ENCODE results near the gene HDDC3. TPM values are rescaled to one million over a fixed set of nuclear protein-coding genes. Genes with fewer than 3 reads are reported as not detected.
A peak's percentile ranks its signal among the peaks of the same experiment; 100 is the strongest.

HDDC3 gene
- total RNA-seq, 2 experiments from 2014 or later: 28.1 to 29.2 TPM

DNA sequence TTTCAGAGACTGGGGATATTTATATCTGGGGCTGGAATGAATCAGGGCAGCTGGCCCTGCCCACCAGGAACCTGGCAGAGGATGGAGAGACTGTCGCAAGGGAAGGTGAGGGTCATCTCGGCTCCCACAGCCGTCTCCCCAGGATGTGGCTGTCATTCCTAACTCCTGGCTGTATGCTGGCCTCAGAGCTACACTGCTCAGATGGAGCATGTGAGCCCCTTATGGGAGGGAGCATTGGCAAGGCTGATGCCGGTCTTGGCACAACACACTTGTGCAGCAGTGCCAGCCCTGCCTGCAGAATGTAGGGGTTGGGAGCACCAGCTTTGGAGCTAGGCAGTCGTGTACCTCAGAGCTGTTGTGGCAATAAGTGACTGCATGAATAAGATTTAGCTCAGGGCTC, 27.5 kb upstream of the HDDC3 start:
- H3K36me3 Mint-ChIP-seq: peaks cover 28% of the 10 kb centered on the region

DNA sequence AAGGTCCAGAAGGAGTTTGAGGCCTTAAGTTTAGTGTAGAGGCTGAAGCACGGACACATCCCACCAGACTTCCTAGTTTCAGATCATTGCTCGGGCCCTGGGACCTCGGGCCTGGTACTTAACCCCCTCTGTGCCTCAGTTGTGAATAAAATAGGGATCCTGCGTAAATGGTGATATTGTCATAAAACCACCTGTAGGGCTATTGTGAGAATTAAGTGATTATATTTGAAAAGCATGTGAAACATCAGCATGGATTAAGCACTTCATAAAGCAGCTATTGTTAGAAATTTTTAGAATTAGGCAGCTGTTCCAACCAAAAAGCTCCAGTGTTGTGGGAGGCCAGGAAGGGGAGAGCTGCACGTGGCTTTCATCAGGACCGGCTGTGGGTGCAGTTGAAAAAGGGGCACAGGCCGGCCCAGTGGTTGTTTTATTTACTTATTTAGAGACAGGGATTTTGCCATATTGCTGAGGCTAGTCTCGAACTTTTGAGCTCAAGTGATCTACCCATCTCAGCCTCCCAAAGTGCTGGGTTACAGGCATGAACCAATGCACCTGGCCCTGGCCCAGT, 26.8 kb upstream of the HDDC3 start:
- H3K9me3 Mint-ChIP-seq: no peaks in the 10 kb centered on the region
- H3K4me3 Mint-ChIP-seq: no peak overlapping the region
- peaks cover 26% of the 10 kb centered on the region for H3K36me3 Mint-ChIP-seq
- H3K27ac Mint-ChIP-seq: no peak overlapping the region
- ATAC-seq (ENCODE audit: low read depth) (no peak), DNase-seq (no peak)
- peaks cover 19% of the 10 kb centered on the region for H3K4me1 Mint-ChIP-seq
- H3K27me3 Mint-ChIP-seq: no peaks in the 10 kb centered on the region
- POLR2A ChIA-PET: interaction anchor here (0.7 to 1.1 kb wide), 3 partner anchors 10 to 87 kb away, joined by 3 to 5 read pairs (median 5); no protein-coding TSS in a partner anchor

More for the DNA sequence above, 27.5 kb upstream of the HDDC3 start:
- no peak overlapping the region for H3K27ac Mint-ChIP-seq
- peaks cover 18% of the 10 kb centered on the region for H3K4me1 Mint-ChIP-seq
- H3K27me3 Mint-ChIP-seq: no peaks in the 10 kb centered on the region
- no peak overlapping the region for H3K4me3 Mint-ChIP-seq
- POLR2A ChIA-PET: interaction anchor here (0.8 to 1.0 kb wide), 3 partner anchors 10 to 25 kb away, joined by 3 to 4 read pairs (median 3); partner anchors contain the start of gene UNC45A
- ATAC-seq (ENCODE audit: low read depth) (no peak), DNase-seq (no peak)
- no peaks in the 10 kb centered on the region for H3K9me3 Mint-ChIP-seq

DNA sequence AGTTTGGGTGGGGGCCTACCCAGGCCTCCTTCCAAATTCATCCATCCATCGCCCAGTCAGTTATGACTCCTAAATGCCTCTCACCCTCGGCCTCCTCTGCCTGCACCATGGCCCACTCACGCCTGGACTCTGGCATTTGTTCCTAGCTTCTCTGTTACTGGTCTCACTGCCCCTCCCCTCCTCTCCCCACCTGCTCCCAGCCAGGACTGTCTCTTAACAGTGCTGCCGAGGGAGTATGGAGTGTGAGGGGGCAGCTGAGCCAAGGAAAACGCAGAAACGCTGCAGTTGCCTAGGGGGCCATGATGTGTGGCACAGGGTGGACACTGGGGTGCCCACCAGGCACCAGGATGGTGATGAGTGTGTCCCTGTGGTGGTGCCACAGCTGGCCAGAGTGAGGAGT, 25.4 kb upstream of the HDDC3 start:
- peak overlapping the region; percentile 39 for H3K27ac Mint-ChIP-seq
- H3K36me3 Mint-ChIP-seq: peaks cover 17% of the 10 kb centered on the region
- H3K27me3 Mint-ChIP-seq: no peaks in the 10 kb centered on the region

DNA sequence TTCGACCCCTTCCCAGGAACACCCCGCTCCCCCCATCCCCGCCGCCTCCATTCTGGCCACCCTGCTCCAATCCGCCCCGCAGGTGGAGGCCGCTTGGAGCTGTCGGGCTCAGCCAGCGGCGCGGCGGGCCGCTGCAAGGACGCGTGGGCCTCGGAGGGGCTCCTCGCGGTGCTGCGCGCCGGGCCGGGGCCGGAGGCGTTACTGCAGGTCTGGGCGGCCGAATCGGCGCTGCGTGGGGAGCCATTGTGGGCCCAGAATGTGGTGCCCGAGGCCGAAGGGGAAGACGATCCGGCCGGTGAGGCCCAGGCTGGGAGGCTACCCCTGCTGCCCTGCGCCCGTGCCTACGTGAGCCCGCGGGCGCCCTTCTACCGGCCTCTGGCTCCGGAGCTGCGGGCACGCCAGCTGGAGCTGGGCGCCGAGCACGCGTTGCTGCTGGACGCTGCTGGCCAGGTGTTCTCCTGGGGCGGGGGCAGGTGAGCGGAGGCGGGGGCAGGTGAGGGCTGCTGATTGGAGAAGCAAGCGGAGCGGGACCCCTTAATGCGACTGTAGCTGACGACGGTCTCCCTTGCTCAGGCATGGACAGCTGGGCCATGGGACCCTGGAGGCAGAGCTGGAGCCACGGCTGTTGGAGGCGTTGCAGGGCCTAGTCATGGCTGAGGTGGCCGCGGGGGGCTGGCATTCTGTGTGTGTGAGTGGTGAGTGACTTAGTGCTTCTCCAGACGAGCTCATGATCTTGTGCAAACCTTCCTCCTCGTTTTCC, 24.9 kb upstream of the HDDC3 start:
- Mint-ChIP-seq H3K9me3 (no peaks in the 10 kb centered on the region), H3K4me1 (peaks cover 16% of the 10 kb centered on the region), H3K27me3 (no peaks in the 10 kb centered on the region), H3K4me3 (peak overlapping the region; percentile 86), H3K36me3 (peaks cover 18% of the 10 kb centered on the region), H3K27ac (peak overlapping the region; percentile 39)
- ATAC-seq (ENCODE audit: low read depth) (no peak), DNase-seq (no peak)
- POLR2A ChIA-PET: interaction anchor here (0.9 to 4.9 kb wide), 8 partner anchors 11 to 80 kb away, joined by 3 to 55 read pairs (median 3); partner anchors contain the start of genes HDDC3 and PRC1

More for the DNA sequence above, 25.4 kb upstream of the HDDC3 start:
- peaks cover 19% of the 10 kb centered on the region for H3K4me1 Mint-ChIP-seq
- POLR2A ChIA-PET: interaction anchor here (1.0 to 1.6 kb wide), 3 partner anchors 9 to 37 kb away, joined by 3 to 5 read pairs (median 3); partner anchors contain the start of gene PRC1
- H3K4me3 Mint-ChIP-seq: peak overlapping the region; percentile 65
- ATAC-seq (ENCODE audit: low read depth): no peak
- H3K9me3 Mint-ChIP-seq: no peaks in the 10 kb centered on the region
- no peak for DNase-seq

DNA sequence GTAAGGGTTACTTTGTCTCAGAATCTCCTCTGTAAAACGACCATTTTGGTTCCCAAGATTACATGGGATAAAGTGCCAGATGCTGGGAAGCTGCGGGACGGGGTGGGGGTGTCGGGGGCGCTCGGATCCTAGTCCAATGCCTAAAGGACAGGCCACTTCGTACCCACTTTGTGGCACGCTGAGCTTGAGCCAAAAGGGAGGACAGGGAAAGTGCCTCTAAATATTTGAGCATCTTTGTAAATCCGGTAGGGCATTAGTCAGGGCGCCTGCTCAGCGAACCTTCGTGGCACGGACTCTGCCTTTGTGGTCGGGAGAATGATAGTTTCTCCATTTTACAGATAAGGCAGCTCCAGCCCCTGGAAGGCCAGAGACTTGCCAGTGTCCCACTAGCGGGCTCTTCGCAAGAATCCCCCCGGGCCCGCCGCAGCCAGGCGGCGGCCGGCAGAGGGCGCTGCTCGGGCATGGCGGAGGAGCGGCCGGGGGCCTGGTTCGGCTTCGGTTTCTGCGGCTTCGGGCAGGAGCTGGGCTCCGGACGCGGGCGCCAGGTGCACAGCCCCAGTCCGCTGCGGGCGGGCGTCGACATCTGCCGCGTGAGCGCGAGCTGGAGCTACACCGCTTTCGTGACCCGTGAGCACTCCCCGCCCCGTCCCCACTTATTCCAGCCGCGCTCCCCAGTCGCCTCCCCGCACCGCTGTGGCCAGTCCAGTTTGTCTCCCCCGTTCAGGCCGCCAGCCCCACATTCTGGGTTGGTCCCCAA, 24.1 kb upstream of the HDDC3 start:
- peaks cover 12% of the 10 kb centered on the region for H3K4me1 Mint-ChIP-seq
- DNase-seq: peak; percentile 83
- no peak for ATAC-seq (ENCODE audit: low read depth)
- H3K9me3 Mint-ChIP-seq: no peaks in the 10 kb centered on the region
- H3K27ac Mint-ChIP-seq: peak overlapping the region; percentile 94
- peaks cover 20% of the 10 kb centered on the region for H3K36me3 Mint-ChIP-seq
- no peaks in the 10 kb centered on the region for H3K27me3 Mint-ChIP-seq
- POLR2A ChIA-PET: interaction anchor here (0.6 to 4.9 kb wide), 10 partner anchors 10 to 1588 kb away, joined by 3 to 55 read pairs (median 3); partner anchors contain the start of genes HDDC3 and PRC1
- H3K4me3 Mint-ChIP-seq: peak overlapping the region; percentile 86

DNA sequence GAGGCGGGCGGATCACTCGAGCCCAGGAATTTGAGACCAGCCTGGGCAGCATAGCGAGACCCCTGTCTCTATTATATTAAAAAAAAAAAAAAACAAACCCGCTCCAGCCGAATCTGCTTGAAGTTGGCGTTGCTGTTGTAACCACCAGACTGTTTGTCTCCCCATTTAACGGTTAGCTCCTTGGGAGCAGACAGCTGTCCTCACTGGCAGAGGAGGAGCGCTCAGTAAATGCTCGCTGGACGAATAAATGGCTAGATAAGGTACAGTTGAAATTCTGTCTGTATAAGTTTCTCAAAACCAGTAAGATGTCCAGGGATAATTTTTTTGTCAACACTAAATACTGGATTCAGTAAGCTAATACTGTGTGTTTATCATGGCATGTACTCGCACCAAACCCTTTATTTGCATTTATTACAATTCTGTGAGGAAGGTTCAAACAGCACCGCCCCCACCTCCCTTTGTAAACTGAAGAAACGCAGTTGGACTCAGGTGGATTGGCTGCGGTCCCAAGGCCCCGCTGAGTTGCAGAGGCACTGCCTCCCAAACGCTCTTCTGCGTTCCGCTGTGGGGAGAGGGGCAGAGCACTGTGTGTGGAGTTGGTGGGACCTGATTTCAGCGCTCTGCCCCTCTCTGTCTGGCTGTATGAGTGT, 23.4 kb upstream of the HDDC3 start:
- POLR2A ChIA-PET: interaction anchor here (0.6 to 4.9 kb wide), 6 partner anchors 16 to 1588 kb away, joined by 3 to 55 read pairs (median 4); partner anchors contain the start of genes HDDC3 and UNC45A
- ATAC-seq (ENCODE audit: low read depth): no peak
- H3K27me3 Mint-ChIP-seq: no peaks in the 10 kb centered on the region

DNA sequence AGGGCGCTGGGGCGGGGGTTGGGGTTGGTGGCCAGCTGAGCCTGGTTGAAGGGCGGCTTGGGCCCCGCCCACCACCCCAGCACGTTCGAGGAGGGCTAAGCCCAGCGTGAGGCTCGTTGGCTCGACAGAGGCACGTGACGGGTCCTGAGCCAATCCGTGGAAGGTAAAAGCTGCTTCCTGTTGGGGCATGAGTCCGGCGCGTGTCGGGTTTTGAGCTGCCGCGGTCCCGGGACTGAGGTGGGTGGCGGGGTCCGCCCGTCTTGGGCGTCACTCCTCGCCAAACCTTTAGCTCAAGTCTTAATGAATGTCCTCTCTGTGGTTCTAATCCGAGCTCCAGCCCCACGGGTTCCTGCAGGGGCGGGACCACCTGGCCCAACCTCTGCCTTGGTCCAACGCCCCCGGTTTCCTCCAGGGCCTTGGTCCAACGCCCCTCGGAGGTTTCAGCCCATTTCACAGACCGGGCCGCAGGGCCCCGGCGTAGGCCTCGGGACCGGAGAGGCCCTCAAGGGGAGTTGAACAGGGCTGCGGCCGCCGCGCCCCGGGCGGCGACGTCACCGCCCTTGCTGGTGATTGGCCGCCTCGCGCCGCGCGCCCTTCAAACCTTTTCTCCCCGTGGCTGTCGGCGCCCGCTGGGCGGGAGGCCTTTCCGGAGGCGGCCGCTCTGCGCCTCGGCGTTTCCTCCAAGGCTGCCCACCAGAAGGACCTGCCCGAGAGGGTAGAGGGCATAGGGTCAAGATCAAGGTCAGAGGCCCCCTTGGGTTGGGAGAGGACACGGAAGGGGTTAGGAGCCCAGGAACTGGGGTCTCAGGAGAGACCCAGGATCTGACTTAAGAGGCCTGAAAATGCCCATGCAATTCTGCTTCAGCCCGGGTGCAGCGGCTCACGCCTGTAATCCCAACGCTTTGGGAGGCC, 22.6 kb upstream of the HDDC3 start, which contains the start of gene RCCD1:
Gene RCCD1, plus strand, starts transcription at position 173 of the 912 bp plus-strand sequence. CDS start 1,851 bp downstream, outside the sequence.
- DNase-seq (peak; percentile 88), ATAC-seq (ENCODE audit: low read depth) (peak; percentile 94)
- Mint-ChIP-seq H3K36me3 (peaks cover 19% of the 10 kb centered on the region), H3K9me3 (no peaks in the 10 kb centered on the region), H3K4me3 (peak within 1 kb of the TSS; percentile 86), H3K27ac (peak within 1 kb of the TSS; percentile 94), H3K27me3 (no peaks in the 10 kb centered on the region), H3K4me1 (peaks cover 12% of the 10 kb centered on the region)
- POLR2A ChIA-PET: interaction anchor here (0.7 to 4.9 kb wide), 15 partner anchors 8 to 238 kb away, joined by 3 to 55 read pairs (median 5); partner anchors contain the start of genes BLM, HDDC3, MAN2A2 and PRC1

More for the DNA sequence above, 23.4 kb upstream of the HDDC3 start:
- H3K36me3 Mint-ChIP-seq: peaks cover 19% of the 10 kb centered on the region
- H3K4me1 Mint-ChIP-seq: peaks cover 12% of the 10 kb centered on the region
- no peaks in the 10 kb centered on the region for H3K9me3 Mint-ChIP-seq
- no peak for DNase-seq
- peak overlapping the region; percentile 94 for H3K27ac Mint-ChIP-seq
- H3K4me3 Mint-ChIP-seq: peak overlapping the region; percentile 86

DNA sequence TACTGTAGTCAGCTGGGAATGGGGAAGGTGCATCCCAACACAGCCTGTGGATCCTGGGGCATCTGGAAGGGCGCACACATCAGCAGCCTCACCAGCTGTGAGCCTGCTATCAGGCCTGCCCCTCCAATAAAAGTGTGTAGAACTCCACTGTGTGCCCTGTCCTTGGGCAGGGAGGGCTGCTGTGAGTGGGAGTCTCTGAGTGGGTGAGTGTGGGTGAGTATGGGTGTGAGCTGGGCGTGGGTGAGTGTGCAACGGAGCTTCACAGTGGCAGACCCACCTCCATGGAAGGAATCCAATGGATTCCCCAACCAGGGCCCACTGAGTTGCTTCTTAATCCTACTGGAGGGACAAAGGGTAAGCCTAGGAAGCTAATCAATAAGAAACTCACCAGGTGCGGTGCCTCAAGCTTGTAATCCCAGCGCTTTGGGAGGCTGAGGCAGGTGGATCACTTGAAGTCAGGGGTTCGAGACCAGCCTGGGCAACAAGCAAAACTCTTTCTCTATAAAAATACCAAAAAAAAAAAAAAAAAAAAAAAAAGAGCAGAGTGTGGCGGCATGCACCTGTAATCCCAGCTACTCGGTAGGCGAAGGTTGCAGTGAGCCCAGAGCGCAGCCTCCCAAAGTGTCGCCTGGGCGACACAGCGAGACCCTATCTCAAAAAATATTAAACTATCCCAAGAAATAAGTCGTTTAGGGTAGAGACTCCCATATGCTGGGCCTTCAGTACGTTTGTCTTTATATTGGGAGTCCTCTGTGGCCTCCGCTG, 21.8 kb upstream of the HDDC3 start:
- H3K27ac Mint-ChIP-seq: peak overlapping the region; percentile 94
- POLR2A ChIA-PET: interaction anchor here (0.6 to 4.9 kb wide), 16 partner anchors 11 to 561 kb away, joined by 3 to 55 read pairs (median 5); partner anchors contain the start of genes BLM, HDDC3, MAN2A2 and PRC1
- ATAC-seq (ENCODE audit: low read depth) (no peak), DNase-seq (no peak)
- peaks cover 19% of the 10 kb centered on the region for H3K36me3 Mint-ChIP-seq
- peaks cover 12% of the 10 kb centered on the region for H3K4me1 Mint-ChIP-seq
- H3K4me3 Mint-ChIP-seq: peak overlapping the region; percentile 86
- no peaks in the 10 kb centered on the region for H3K9me3 Mint-ChIP-seq
- no peaks in the 10 kb centered on the region for H3K27me3 Mint-ChIP-seq

DNA sequence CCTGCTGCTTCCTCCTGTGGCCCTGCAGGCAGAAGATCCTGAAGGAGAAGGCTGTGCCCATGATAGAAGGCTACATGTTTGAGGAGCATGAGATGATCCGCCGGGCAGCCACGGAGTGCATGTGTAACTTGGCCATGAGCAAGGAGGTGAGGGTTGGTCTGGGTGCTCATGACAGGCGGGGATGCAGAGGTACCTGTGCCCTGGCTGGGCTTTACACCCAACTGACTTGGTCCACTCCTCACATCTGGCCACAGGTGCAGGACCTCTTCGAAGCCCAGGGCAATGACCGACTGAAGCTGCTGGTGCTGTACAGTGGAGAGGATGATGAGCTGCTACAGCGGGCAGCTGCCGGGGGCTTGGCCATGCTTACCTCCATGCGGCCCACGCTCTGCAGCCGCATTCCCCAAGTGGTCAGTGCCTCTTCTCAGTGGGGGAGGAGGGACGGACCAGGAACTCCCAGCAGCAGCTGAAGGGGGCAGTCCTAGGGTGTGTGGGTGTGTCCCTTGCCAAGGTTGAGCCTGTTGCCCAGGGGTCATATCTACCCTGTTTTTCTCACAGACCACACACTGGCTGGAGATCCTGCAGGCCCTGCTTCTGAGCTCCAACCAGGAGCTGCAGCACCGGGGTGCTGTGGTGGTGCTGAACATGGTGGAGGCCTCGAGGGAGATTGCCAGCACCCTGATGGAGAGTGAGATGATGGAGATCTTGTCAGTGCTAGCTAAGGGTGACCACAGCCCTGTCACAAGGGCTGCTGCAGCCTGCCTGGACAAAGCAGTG, 20.7 kb upstream of the HDDC3 start:
- no peaks in the 10 kb centered on the region for H3K27me3 Mint-ChIP-seq
- DNase-seq (no peak), ATAC-seq (ENCODE audit: low read depth) (no peak)
- POLR2A ChIA-PET: interaction anchor here (2.0 to 4.9 kb wide), 3 partner anchors 18 to 68 kb away, joined by 10 to 55 read pairs (median 40); partner anchors contain the start of genes HDDC3, UNC45A and VPS33B
- H3K9me3 Mint-ChIP-seq: no peaks in the 10 kb centered on the region
- peaks cover 12% of the 10 kb centered on the region for H3K4me1 Mint-ChIP-seq
- H3K36me3 Mint-ChIP-seq: peaks cover 23% of the 10 kb centered on the region
- no peak overlapping the region for H3K4me3 Mint-ChIP-seq
- H3K27ac Mint-ChIP-seq: peak overlapping the region; percentile 42

DNA sequence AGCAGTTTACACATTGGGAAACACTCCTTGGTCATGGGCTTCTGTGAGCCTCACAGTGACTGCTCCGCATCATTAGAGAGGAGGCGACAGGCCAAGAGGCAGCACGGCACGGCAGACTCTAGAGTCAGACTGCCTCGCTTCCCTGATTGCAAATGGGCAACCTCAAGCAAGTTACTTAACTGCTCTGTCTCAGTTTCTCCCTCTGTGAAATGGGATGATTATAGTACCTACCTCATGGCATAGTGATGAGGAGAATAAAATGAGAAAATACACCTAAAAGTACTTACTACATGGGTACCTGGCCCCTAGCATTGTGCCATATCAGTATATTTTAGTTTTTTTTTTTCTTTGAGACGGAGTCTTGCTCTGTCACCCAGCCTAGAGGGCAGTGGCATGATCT, 18.3 kb upstream of the HDDC3 start:
- Mint-ChIP-seq H3K4me3 (no peak overlapping the region), H3K36me3 (peaks cover 21% of the 10 kb centered on the region), H3K4me1 (peaks cover 3% of the 10 kb centered on the region), H3K27me3 (no peaks in the 10 kb centered on the region), H3K27ac (no peak overlapping the region), H3K9me3 (no peaks in the 10 kb centered on the region)
- DNase-seq: no peak
- POLR2A ChIA-PET: no interaction called here
- ATAC-seq (ENCODE audit: low read depth): no peak
